ENCODE data around the gene C1QL4.

GRCh38 chr12:49287876-49288275 is 49.1 kb downstream of the C1QL4 start:
- TF ChIP-seq, protein P1, sequence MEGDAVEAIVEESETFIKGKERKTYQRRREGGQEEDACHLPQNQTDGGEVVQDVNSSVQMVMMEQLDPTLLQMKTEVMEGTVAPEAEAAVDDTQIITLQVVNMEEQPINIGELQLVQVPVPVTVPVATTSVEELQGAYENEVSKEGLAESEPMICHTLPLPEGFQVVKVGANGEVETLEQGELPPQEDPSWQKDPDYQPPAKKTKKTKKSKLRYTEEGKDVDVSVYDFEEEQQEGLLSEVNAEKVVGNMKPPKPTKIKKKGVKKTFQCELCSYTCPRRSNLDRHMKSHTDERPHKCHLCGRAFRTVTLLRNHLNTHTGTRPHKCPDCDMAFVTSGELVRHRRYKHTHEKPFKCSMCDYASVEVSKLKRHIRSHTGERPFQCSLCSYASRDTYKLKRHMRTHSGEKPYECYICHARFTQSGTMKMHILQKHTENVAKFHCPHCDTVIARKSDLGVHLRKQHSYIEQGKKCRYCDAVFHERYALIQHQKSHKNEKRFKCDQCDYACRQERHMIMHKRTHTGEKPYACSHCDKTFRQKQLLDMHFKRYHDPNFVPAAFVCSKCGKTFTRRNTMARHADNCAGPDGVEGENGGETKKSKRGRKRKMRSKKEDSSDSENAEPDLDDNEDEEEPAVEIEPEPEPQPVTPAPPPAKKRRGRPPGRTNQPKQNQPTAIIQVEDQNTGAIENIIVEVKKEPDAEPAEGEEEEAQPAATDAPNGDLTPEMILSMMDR (IDR thresholded peaks at IDR 0.05), result no peak
- TF ChIP-seq POLR2A (IDR thresholded peaks at IDR 0.05), result no peak
